ENCODE measurements around the gene KCNK13. TPM values are rescaled to one million over a fixed set of nuclear protein-coding genes. Genes with fewer than 3 reads are reported as not detected.

Gene KCNK13
- total and polyA plus RNA-seq, 2 of the 13 experiments (the other 11 are each of a cell fraction or from before 2014, with no cell fraction given): 0.08 to 0.29 TPM

DNA sequence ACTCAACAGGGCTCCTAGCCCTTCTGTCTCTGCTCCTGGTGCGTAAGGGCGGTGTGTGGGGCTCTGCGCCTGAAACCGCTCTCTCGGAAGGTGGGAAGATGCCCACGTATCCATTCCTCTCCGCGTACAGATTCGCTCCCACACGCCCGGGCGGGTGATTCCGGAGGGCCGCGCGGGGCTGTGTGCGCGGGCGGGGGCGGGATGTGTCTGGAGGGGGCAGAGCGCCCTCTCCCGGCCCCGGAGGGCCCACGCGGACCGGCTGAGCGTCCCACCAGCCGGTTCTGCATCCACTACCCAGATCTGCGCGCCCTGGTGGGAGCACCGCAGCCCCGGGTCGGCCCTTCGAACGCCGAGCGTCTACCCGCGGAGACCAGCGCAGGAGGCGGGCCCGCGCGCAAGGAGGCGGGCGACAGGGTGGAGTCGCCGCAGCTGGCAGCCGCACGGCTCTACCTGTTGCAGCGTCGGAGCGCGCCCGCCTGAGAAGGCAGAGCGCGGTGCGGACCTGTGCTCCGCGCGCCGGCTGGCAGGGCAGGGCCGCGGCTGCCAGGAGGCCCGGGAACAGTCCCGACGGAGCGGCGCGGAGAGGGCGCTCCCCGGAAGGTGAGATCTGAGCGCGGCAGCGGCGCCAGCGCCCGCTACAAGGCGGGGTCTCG, 1.4 kb upstream of the KCNK13 start (continued):
- TF ChIP-seq, protein P1, sequence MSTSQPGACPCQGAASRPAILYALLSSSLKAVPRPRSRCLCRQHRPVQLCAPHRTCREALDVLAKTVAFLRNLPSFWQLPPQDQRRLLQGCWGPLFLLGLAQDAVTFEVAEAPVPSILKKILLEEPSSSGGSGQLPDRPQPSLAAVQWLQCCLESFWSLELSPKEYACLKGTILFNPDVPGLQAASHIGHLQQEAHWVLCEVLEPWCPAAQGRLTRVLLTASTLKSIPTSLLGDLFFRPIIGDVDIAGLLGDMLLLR (CRISPR knock-in tag; IDR thresholded peaks at IDR 0.05): no peak
- no peak for TF ChIP-seq RCOR2 (CRISPR knock-in tag; IDR thresholded peaks at IDR 0.05)
- TF ChIP-seq ZNF687 (CRISPR knock-in tag; IDR thresholded peaks at IDR 0.05): peak; percentile 70
- TF ChIP-seq, protein P2, sequence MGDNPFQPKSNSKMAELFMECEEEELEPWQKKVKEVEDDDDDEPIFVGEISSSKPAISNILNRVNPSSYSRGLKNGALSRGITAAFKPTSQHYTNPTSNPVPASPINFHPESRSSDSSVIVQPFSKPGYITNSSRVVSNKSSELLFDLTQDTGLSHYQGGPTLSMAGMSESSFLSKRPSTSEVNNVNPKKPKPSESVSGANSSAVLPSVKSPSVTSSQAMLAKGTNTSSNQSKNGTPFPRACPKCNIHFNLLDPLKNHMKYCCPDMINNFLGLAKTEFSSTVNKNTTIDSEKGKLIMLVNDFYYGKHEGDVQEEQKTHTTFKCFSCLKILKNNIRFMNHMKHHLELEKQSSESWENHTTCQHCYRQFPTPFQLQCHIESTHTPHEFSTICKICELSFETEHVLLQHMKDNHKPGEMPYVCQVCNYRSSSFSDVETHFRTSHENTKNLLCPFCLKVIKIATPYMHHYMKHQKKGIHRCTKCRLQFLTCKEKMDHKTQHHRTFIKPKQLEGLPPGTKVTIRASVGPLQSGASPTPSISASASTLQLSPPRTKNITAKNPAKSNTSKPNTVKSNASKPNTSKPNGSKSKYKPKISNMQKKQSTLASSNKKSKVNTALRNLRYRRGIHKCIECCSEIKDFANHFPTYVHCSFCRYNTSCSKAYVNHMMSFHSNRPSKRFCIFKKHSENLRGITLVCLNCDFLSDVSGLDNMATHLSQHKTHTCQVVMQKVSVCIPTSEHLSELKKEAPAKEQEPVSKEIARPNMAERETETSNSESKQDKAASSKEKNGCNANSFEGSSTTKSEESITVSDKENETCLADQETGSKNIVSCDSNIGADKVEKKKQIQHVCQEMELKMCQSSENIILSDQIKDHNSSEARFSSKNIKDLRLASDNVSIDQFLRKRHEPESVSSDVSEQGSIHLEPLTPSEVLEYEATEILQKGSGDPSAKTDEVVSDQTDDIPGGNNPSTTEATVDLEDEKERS (CRISPR knock-in tag; IDR thresholded peaks at IDR 0.05): no peak
- TF ChIP-seq, protein P3, sequence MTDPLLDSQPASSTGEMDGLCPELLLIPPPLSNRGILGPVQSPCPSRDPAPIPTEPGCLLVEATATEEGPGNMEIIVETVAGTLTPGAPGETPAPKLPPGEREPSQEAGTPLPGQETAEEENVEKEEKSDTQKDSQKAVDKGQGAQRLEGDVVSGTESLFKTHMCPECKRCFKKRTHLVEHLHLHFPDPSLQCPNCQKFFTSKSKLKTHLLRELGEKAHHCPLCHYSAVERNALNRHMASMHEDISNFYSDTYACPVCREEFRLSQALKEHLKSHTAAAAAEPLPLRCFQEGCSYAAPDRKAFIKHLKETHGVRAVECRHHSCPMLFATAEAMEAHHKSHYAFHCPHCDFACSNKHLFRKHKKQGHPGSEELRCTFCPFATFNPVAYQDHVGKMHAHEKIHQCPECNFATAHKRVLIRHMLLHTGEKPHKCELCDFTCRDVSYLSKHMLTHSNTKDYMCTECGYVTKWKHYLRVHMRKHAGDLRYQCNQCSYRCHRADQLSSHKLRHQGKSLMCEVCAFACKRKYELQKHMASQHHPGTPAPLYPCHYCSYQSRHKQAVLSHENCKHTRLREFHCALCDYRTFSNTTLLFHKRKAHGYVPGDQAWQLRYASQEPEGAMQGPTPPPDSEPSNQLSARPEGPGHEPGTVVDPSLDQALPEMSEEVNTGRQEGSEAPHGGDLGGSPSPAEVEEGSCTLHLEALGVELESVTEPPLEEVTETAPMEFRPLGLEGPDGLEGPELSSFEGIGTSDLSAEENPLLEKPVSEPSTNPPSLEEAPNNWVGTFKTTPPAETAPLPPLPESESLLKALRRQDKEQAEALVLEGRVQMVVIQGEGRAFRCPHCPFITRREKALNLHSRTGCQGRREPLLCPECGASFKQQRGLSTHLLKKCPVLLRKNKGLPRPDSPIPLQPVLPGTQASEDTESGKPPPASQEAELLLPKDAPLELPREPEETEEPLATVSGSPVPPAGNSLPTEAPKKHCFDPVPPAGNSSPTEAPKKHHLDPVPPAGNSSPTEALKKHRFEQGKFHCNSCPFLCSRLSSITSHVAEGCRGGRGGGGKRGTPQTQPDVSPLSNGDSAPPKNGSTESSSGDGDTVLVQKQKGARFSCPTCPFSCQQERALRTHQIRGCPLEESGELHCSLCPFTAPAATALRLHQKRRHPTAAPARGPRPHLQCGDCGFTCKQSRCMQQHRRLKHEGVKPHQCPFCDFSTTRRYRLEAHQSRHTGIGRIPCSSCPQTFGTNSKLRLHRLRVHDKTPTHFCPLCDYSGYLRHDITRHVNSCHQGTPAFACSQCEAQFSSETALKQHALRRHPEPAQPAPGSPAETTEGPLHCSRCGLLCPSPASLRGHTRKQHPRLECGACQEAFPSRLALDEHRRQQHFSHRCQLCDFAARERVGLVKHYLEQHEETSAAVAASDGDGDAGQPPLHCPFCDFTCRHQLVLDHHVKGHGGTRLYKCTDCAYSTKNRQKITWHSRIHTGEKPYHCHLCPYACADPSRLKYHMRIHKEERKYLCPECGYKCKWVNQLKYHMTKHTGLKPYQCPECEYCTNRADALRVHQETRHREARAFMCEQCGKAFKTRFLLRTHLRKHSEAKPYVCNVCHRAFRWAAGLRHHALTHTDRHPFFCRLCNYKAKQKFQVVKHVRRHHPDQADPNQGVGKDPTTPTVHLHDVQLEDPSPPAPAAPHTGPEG (CRISPR knock-in tag; IDR thresholded peaks at IDR 0.05): peak; percentile 87
- TF ChIP-seq, protein P4, sequence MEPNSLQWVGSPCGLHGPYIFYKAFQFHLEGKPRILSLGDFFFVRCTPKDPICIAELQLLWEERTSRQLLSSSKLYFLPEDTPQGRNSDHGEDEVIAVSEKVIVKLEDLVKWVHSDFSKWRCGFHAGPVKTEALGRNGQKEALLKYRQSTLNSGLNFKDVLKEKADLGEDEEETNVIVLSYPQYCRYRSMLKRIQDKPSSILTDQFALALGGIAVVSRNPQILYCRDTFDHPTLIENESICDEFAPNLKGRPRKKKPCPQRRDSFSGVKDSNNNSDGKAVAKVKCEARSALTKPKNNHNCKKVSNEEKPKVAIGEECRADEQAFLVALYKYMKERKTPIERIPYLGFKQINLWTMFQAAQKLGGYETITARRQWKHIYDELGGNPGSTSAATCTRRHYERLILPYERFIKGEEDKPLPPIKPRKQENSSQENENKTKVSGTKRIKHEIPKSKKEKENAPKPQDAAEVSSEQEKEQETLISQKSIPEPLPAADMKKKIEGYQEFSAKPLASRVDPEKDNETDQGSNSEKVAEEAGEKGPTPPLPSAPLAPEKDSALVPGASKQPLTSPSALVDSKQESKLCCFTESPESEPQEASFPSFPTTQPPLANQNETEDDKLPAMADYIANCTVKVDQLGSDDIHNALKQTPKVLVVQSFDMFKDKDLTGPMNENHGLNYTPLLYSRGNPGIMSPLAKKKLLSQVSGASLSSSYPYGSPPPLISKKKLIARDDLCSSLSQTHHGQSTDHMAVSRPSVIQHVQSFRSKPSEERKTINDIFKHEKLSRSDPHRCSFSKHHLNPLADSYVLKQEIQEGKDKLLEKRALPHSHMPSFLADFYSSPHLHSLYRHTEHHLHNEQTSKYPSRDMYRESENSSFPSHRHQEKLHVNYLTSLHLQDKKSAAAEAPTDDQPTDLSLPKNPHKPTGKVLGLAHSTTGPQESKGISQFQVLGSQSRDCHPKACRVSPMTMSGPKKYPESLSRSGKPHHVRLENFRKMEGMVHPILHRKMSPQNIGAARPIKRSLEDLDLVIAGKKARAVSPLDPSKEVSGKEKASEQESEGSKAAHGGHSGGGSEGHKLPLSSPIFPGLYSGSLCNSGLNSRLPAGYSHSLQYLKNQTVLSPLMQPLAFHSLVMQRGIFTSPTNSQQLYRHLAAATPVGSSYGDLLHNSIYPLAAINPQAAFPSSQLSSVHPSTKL (CRISPR knock-in tag; IDR thresholded peaks at IDR 0.05): peak; percentile 12; the same call in 1 of the 2 replicates
- no peak for TF ChIP-seq NR1H2 (CRISPR knock-in tag; IDR thresholded peaks at IDR 0.05; ENCODE audit: borderline replicate concordance, low read depth)
- TF ChIP-seq ZC3H4 (CRISPR knock-in tag; IDR thresholded peaks at IDR 0.05; ENCODE audit: borderline replicate concordance): no peak
- TF ChIP-seq TARDBP (CRISPR knock-in tag; IDR thresholded peaks at IDR 0.05): no peak
- no peak for TF ChIP-seq ZNF207 (IDR thresholded peaks at IDR 0.05; ENCODE audit: borderline replicate concordance)

All from HepG2 (cell line).